Renal cortex interstitium (tissue), 11 donors: ENCODE results near the gene DIDO1. TPM values are rescaled to one million over a fixed set of nuclear protein-coding genes. Genes with fewer than 3 reads are reported as not detected.
"Not testable (repeated sequence)": the region's sequence is repeated elsewhere in the genome, so short reads cannot be mapped to it uniquely, and the experiment has no call there.

Experiments used
- DNase-seq, 11 donors: peaks; one replicate each; pipeline ENCODE4 v3.0.0-alpha.2; 2013; ENCODE audit warnings: low read depth in 9 of 11, low spot score in 4 of 11; ENCODE audit errors: extremely low read depth in 1 of 11
- polyA plus RNA-seq, 3 donors: library from polyadenylated mRNA; unstranded; fragments of 120-200 nt; gene quantifications; one replicate each; pipeline ENCODE4 v1.2.1, GENCODE V29; 2013; ENCODE audit not compliant: insufficient read length in 3 of 3

The DIDO1 gene
- polyA plus RNA-seq, 3 donors, result 61.4 to 74.1 (median 64.5) TPM

DNA sequence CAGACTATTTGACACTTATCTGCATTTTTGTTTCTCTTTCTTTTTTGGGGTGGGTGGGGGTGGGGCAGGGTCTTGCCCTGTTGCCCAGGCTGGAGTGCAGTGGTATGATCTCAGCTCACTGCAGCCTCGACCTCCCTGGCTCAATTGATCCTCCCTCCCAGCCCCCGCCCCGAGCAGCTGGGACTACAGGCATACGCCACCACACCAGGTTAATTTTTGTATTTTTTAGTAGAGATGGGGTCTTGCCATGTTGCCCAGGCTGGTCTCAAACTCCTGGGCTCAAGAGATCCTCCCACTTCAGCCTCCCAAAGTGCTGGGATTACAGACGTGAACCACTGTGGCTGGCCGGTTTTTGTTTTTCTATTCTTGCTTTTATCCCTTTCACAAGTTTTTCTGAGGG, 73.0 kb downstream of the DIDO1 start:
- DNase-seq, result not testable (repeated sequence)

DNA sequence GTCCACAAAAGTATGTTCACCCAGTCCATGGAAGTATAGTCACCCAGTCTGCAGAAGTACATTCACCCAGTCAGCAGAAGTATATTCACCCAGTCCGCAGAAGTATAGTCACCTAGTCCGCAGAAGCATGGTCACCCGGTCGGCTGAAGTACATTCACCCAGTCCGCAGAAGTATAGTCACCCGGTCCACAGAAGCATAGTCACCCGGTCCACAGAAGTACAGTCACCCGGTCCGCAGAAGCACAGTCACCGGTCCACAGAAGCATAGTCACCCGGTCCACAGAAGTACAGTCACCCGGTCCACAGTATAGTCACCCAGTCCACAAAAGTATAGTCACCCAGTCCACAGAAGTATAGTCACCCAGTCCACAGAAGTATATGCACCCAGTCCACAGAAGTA, 73.5 kb downstream of the DIDO1 start:
- no peak for DNase-seq

DNA sequence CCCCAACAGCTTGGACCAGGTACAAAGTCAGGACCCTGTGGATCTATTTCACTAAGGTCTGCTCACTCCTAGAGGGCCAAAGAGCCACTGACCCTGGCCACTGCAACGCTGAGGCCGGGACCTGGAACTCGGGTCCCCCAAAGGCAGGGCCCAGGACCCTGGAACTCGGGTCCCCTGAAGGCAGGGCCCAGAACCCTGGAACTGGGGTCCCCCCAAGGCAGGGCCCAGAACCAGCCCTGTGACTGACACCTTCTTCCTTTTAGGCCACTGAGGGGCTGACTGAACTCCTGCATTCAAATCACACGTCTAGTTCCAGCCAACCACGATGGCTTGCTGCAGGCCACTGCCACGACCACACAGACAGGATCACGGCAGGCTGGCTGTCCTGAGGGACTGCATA, 74.1 kb downstream of the DIDO1 start:
- DNase-seq, result no peak

DNA sequence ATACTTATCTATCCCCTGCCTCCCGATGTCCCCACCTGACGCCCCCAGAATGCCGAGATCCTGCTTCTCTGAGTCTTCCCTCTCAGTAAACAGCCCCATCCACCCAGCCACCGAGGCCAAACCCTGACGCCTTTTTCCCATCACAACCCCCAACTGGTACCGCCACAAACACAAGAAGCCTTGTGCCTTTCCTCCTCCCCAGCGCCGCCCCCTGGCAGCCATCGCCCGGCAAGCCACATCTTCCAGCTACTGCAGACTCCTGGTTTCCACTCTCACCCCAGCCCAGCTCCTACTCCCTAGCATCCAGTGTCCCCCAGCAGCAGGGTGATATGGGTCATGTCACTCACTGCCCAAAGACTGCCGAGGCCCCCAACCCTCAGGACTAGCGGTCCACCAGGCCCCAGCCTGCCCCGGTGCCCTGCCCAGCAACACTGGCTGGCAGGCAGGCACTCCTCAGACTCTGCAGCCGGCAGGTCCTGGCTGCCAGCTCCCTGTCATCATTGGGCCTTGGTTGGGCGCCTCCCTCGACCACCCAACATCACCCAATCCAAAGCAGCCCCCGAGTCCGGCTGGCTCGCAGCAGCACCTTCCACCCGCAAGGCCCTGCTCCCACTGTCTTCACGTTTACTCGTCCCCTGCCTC, 75.9 kb downstream of the DIDO1 start:
- no peak for DNase-seq

GRCh38 chr20:62849431-62849830, 76.9 kb downstream of the DIDO1 start:
- DNase-seq, result no peak

DNA sequence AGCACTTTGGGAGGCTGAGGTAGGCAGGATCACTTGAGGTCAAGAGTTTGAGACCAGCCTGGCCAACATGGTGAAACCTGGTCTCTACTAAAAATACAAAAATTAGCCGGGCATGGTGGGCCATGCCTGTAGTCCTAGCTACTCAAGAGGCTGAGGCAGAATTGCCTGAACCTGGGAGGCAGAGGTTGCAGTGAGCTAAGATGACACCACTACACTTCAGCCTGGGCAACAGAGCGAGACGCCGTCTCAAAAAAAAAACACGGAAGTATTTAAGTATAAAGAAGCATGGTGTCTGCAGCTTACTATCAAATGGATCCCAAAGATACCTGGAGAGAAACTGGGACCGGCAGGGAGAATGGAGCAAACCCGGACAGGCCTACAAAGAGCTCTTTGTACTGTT, 77.4 kb downstream of the DIDO1 start:
- not testable (repeated sequence) for DNase-seq

- no peak for DNase-seq
Observed at GRCh38 chr20:62846166-62846890, 80.0 kb downstream of the DIDO1 start.

DNA sequence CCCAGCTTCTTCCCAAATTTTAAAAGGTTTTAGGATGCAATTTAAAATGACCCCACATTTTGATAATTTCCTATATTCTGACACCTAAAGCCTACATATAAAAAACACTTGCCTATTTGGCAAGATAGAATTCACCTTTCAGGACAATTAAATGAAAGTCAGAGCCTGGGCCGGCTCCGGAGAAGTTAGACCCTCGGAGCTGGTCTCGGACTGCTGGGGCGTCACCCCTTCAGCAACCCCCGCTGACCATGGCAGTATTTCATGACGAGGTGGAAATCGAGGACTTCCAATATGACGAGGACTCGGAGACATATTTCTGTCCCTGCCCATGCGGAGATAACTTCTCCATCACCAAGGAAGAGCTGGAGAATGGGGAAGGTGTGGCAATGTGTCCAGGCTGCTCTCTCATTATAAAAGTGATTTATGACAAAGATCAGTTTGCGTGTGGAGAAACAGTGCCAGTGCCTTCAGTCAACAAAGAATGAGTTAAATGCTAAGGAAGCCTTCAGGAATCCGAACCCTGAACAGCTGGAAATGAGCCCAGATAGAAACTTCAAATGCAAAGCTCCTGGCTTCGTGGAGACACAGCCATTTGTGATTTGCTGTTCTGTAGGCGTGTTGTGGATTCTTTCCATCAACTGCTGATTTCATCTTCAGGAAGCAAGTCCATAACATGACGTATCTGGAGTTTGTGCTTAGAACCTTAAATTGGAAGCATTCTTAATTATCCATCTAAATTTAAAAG, 80.7 kb downstream of the DIDO1 start:
- DNase-seq, result no peak

GRCh38 chr20:62844182-62844581, 82.1 kb downstream of the DIDO1 start:
- DNase-seq, result no peak

DNA sequence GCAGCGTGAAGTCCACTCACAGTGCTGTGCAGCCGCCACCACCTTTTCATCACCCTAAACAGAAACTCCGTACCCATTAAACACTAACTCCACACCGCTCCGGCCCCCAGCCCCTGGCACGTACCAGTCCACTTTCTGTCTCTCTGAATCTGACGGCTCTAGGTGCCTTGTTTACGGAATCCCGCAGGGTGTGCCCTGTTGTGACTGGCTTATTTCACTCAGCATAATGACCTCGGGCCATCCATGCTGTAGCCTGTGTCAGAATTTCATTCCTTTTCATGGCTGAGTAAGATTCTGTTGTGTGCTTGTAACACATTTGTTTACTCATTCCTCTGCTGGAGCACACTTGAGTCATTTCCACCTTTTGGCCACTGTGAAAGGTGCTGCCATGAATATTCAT, 82.6 kb downstream of the DIDO1 start:
- DNase-seq, result no peak

DNA sequence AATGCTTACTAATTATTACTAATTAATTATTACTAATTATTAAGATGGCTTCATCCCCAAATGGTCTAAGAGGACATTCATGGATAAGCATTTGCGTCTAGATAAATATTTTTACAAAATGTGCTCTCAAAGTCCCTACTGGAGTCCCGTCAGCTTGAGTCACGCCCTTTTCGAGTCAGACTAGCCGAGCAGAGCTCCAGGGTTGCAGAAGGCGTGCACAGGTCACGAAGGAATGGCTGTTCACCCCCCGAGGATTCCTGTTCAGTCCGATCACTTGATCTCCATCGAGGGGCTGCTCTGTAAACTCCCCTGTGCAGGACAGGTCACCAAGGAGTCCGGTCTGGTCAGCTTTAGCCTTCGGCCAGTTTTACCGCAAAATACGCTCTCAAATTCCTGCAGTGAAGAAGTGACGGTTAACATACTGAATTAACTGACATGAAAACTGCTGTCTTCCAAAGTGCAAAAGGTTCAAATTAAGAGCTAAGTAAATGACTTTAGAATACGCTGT, 84.5 kb downstream of the DIDO1 start:
- DNase-seq, result no peak

DNA sequence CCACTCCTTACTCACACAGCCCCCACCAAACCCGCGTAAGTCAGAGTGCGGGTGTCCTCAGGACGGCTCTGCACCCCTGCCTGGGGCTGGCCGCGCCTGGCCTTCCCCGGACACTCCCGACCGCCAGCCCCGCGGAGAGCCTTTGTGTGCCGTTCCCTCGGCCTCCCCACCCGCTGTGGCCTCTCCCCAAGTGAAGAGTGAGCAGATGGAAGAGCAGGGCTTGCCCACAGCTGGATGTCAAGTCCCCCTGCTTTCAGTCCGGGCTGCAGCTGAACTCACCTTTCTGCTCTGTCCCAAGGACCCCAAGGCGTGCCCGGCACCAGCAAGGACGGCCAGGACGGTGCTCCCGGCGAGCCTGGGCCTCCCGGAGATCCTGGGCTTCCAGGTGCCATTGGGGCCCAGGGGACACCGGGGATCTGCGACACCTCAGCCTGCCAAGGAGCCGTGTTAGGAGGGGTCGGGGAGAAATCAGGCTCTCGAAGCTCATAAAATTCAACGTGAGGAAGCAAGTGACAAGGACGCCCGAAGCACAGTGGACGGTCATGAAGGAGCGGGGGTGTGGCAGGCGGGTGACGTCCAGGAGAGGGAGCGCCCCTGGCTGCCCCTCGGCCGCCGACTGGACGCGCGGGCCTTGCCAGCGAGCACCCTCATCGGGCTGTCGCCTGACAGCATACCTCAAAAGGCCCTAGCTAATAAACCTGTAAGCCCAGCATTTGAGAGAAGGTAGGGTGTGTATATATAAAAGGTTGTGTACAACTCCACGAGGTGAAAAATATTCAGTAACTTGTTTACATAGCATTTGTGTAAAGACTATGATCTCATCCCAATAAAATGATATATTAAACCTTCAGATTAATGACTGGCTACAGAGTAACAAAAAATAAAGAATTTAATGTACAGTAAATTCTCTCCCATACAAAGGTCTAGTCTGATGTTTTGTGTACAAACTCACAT, 85.8 kb downstream of the DIDO1 start:
- no peak for DNase-seq

DNA sequence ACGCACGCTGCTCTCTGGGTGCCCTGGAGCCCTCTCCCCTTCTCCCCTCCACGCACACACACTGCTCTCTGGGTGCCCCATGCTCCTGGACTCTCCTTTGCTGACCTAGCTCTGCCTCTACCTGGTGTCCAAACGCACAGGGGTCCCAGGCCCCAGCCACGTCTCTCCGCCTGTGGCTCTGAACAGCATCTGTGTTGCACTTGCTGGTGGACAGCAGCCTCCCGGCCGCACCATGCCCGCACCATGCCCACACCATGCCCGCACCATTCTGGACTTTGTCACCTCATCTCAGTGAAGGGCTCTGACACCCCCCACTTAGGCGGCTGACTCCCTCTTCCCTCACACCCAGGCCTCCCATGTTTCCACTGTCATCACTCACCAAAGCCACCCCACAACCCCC, 86.5 kb downstream of the DIDO1 start:
- no peak for DNase-seq

GRCh38 chr20:62839261-62839660, 87.0 kb downstream of the DIDO1 start:
- no peak for DNase-seq

GRCh38 chr20:62838128-62838891, 88.0 kb downstream of the DIDO1 start:
- no peak for DNase-seq

DNA sequence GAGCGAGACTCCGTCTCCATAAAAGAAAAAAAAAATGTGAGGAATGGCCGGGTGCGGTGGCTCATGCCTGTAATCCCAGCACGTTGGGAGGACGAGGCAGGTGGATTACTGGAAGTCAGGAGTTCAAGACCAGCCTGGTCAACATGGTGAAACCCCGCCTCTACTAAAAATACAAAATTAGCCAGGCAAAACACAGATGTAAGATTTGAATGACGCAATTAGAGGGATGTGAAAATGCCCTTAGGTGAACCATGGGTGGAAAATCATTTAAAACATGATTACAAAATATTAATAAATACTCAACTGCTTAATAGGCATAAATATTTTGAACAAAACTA, 88.5 kb downstream of the DIDO1 start:
- no peak for DNase-seq

DNA sequence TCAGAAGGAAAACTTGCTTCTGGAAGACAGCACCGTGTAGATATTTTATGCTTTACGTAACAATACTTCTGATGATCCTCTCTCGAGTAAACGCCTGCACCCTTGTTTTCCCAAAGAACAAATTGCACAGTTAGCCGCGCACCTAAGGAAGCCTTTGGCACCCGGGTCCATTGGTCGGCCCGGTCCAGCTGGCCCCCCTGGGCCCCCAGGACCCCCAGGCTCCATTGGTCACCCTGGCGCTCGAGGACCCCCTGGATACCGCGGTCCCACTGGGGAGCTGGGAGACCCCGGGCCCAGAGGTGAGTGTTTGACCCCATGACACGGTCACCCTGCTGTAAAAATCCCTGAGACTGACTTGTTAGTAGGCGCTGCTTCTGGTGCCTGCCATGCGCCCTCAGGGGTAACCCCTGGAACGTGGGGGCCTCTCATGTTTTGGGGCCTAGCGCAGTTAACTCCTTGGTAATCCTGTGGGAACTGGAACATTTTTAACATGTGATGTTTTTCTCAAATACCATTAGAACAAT, 89.3 kb downstream of the DIDO1 start:
- DNase-seq, result no peak
